Tibial artery (tissue), 4 donors: ENCODE results near the gene SCGB3A2.
"Not testable (repeated sequence)": the region's sequence is repeated elsewhere in the genome, so short reads cannot be mapped to it uniquely, and the experiment has no call there.

Source experiments
- DNase-seq, 2 donors: peaks; one replicate each; pipeline ENCODE4 v3.0.0-alpha.2; 2019
- H3K27ac ChIP-seq, 2 donors: fragments of 200-600 bp; sonication (generic) in 1 of 2; 1 replicate in 1 of 2; 2 replicates in 1 of 2; pipeline ENCODE4 v1.5.1; 2018 to 2019; ENCODE audit warnings: mild to moderate bottlenecking in 1 of 2
- H3K27me3 ChIP-seq, 2 donors: fragments of 200-600 bp; sonication (generic) in 1 of 2; one replicate each; pipeline versions ENCODE4 v1.5.1 to v1.6.0; 2016 to 2019
- H3K36me3 ChIP-seq, 3 donors: fragments of 200-600 bp; sonication (generic) in 2 of 3; one replicate each; pipeline ENCODE4 v1.5.1; 2016 to 2019; ENCODE audit warnings: mild to moderate bottlenecking in 2 of 3
- H3K4me1 ChIP-seq, 4 donors: fragments of 200-600 bp; sonication (generic) in 2 of 4; 1 replicate in 3 of 4; 2 replicates in 1 of 4; pipeline ENCODE4 v1.5.1; 2016 to 2019
- H3K4me3 ChIP-seq, 2 donors: fragments of 200-600 bp; sonication (generic) in 1 of 2; 1 replicate in 1 of 2; 2 replicates in 1 of 2; pipeline ENCODE4 v1.5.1; 2018 to 2019; ENCODE audit warnings: mild to moderate bottlenecking in 2 of 2
- H3K9me3 ChIP-seq, 3 donors: fragments of 200-600 bp; sonication (generic) in 1 of 3; one replicate each; pipeline ENCODE4 v1.5.1; 2016 to 2019
- intact Hi-C: fragments of 100-400 bp; cut with DNase I; formaldehyde crosslinking; loops from one replicate; pipeline ENCODE4 v1.15.0; 2023; ENCODE audit warnings: low total_unique reads
- TF ChIP-seq, protein P1 (sequence below), 2 experiments: fragments of 200-600 bp in 1 of 2; fragments of 450-650 bp in 1 of 2; IDR thresholded peaks; one replicate each; pipeline ENCODE4 v1.5.1; 2017 to 2019; ENCODE audit warnings: antibody characterized with exemption in 2 of 2, mild to moderate bottlenecking in 1 of 2, moderate library complexity in 1 of 2

SCGB3A2 gene

GRCh38 chr5:147863454-147864158, 14.9 kb upstream of the SCGB3A2 start:
- Histone ChIP-seq H3K4me1 (no peaks in the 10 kb centered on the region), H3K27me3 (no peaks in the 10 kb centered on the region), H3K4me3 (no peak overlapping the region), H3K27ac (no peak overlapping the region), H3K9me3 (no peaks in the 10 kb centered on the region), H3K36me3 (no peaks in the 10 kb centered on the region)
- TF ChIP-seq, protein P1, sequence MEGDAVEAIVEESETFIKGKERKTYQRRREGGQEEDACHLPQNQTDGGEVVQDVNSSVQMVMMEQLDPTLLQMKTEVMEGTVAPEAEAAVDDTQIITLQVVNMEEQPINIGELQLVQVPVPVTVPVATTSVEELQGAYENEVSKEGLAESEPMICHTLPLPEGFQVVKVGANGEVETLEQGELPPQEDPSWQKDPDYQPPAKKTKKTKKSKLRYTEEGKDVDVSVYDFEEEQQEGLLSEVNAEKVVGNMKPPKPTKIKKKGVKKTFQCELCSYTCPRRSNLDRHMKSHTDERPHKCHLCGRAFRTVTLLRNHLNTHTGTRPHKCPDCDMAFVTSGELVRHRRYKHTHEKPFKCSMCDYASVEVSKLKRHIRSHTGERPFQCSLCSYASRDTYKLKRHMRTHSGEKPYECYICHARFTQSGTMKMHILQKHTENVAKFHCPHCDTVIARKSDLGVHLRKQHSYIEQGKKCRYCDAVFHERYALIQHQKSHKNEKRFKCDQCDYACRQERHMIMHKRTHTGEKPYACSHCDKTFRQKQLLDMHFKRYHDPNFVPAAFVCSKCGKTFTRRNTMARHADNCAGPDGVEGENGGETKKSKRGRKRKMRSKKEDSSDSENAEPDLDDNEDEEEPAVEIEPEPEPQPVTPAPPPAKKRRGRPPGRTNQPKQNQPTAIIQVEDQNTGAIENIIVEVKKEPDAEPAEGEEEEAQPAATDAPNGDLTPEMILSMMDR (IDR thresholded peaks at IDR 0.05), result no peak
- DNase-seq, result no peak
- intact Hi-C loops, result no loop called here

DNA sequence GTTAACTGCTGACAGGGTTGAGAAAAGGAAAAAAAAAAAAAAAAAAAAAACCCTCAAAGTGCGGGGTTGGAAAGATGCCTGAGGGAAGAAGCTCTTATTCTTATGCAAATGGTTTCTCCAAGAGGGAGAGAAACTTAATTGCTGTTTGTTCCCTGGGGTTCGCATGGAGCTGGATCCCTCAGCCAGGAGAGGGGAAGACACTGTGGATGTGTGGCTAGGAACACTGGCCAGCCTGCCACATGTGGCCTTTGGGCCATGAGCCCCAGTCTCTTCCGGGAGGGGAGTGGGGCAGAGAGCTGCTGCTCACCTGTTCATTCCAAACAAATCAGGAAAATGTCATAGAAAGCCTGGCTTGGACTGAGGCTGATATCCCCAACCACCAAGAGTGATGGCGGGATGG, 9.4 kb upstream of the SCGB3A2 start:
- Histone ChIP-seq H3K4me3 (no peak overlapping the region), H3K27me3 (no peaks in the 10 kb centered on the region), H3K4me1 (no peaks in the 10 kb centered on the region), H3K9me3 (no peaks in the 10 kb centered on the region), H3K27ac (no peak overlapping the region), H3K36me3 (no peaks in the 10 kb centered on the region)
- intact Hi-C loops, result no loop called here
- no peak for DNase-seq
- TF ChIP-seq, protein P1 (IDR thresholded peaks at IDR 0.05), result no peak

GRCh38 chr5:147869892-147870291, 8.6 kb upstream of the SCGB3A2 start:
- intact Hi-C loops, H3K4me1 ChIP-seq, H3K36me3 ChIP-seq, H3K27me3 ChIP-seq, H3K4me3 ChIP-seq, H3K9me3 ChIP-seq, DNase-seq, H3K27ac ChIP-seq: not testable (repeated sequence)

- intact Hi-C loops, H3K27me3 ChIP-seq, H3K4me1 ChIP-seq, H3K4me3 ChIP-seq, DNase-seq, H3K9me3 ChIP-seq, H3K27ac ChIP-seq, H3K36me3 ChIP-seq: not testable (repeated sequence)
These were observed 6.4 kb upstream of the SCGB3A2 start for GRCh38 chr5:147871980-147872549.

DNA sequence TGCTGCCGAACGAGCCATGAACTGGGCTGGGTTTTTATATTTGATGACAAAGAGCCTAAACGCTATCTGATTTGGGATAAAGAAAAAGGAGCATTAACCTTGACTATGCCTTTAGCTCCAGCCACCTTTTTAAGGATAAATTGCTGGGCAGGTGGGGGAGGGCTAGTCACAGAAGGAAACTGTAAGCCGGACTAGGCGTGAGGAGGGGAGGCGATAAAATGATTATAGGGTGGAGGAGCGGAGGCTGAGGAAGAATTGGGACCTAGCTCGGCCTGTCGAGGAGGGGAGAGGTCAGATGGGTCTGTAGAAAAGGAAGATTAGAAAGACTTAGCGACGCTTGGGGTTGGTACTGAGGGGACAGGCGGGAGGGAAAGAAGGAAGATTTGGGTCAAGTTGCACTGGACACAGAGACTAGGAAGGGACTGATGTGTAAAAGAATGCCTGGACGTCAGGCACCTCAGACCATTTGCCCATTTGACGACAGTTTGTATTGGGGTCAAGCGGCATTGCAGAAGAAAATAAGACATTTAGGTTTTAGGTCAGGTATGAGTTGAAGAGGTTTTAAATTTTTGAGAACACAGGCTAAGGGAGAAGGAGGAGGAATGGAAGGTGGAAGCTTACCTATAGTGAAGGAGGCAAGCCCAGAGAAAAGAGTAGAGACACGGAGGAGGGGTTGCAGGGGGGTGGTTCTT, 5.6 kb upstream of the SCGB3A2 start:
- H3K4me3 ChIP-seq, H3K27ac ChIP-seq, intact Hi-C loops, H3K36me3 ChIP-seq, H3K27me3 ChIP-seq, DNase-seq, H3K9me3 ChIP-seq, H3K4me1 ChIP-seq: not testable (repeated sequence)

DNA sequence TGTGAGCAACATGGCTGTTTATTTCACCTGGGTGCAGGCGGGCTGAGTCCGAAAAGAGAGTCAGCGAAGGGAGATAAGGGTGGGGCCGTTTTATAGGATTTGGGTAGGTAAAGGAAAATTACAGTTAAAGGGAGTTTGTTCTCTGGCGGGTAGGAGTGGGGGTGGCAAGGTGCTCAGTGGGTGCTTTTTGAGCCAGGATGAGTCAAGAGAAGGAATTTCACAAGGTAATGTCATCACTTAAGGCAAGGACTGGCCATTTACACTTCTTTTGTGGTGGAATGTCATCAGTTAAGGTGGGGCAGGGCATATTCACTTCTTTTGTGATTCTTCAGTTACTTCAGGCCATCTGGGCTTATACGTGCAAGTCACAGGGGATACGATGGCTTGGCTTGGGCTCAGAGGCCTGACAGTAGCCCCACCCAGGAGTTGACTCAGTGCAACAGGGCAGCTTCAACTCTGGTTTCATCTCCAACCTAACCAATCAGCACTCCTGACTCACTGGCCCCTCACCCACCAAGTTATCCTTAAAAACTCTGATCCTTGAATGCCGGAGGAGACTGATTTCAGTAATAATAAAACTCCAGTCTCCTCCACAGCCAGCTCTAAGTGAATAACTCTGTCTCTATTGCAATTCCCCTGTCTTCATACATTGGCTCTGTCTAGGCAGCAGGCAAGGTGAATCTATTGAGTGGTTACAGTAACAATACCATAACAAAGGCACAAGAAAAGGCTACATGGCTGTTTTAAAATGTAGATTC, 4.2 kb upstream of the SCGB3A2 start:
- H3K4me3 ChIP-seq, H3K27ac ChIP-seq, H3K4me1 ChIP-seq, intact Hi-C loops, H3K27me3 ChIP-seq, DNase-seq, H3K9me3 ChIP-seq, H3K36me3 ChIP-seq: not testable (repeated sequence)

DNA sequence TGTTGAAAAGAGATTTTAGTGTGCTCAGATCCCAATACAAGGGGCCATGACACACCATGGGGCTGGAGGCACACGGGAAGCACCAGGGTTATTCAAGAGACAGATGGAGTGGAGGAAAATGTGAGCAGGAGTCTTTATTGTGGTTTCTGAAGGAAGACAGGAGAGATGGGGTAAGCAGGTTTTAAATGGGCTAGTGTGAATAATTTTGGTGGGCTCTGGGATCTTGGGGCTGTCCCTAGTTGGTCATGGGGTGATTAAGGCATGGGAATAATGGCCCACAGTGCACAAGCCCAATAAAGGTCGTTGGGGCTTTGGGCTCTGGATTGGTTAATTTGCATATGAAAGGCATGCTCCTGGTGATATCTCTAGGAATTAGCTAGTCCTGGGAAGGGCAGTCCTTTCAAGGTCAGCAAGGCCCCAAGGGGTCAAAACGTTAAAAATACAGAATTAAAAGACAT, 3.6 kb upstream of the SCGB3A2 start:
- DNase-seq, result no peak
- TF ChIP-seq, protein P1 (IDR thresholded peaks at IDR 0.05), result no peak
- H3K36me3 ChIP-seq, result no peaks in the 10 kb centered on the region

More for the DNA sequence above, 3.6 kb upstream of the SCGB3A2 start:
- H3K9me3 ChIP-seq, result no peaks in the 10 kb centered on the region
- intact Hi-C loops, result no loop called here
- no peak overlapping the region for H3K4me3 ChIP-seq
- H3K4me1 ChIP-seq, result no peaks in the 10 kb centered on the region
- no peak overlapping the region for H3K27ac ChIP-seq
- no peaks in the 10 kb centered on the region for H3K27me3 ChIP-seq
